ENCODE results near the gene TMEM186.

TMEM186 gene

DNA sequence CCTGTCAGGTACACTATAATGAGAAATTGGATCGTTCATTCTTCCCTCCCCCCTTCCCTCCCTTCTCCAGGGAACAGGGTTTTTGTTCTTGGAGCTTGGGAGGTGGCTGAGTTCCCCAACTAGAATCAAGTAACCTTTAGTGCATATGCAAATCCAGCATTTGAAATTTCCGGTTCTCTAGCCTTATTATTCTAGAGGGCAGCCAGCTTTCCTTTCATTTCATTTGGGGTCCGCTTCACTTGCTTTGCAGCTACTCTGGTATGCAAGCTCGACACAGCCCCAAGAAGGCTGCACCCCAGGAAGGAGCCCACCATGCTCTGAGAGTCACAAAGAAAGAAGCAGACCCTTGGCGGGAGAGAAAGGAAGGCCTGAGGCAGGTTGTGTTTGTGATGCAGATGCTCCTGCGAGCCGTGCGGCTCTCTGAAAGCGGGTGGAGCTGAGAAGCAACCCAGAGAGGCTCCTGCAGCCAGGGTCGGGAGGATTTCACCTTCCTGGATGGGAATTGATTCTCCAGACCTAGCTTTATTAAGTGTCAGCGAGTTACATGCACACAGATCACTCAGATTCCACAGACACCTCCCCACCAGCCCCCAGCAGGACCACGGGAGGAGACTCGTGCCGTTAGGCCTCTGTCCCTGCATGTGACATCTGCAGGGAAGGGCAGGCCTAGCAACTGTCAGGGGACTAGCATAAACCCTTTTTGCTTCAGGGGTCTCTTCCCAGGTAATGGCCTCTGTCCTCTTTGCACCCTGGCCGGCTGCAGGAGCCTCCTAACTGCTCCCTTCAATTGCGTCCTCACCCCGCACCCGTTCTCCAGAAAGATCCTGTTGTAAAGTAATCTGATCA is 34.7 kb upstream of the TMEM186 start:
- H3K4me3 ChIP-seq (ENCODE audit: low read depth, low read length): no peak overlapping the region
- DNase-seq (ENCODE audit: low read depth): no peak
- no peak for TF ChIP-seq CTCF (IDR thresholded peaks at IDR 0.05; ENCODE audit: control insufficient read depth, extremely low read depth, insufficient read depth)

- no peak overlapping the region for H3K4me3 ChIP-seq (ENCODE audit: low read depth, low read length)
- no peak for DNase-seq (ENCODE audit: low read depth)
- no peak for TF ChIP-seq CTCF (IDR thresholded peaks at IDR 0.05; ENCODE audit: control insufficient read depth, extremely low read depth, insufficient read depth)
Observed at GRCh38 chr16:8831450-8831849, 34.0 kb upstream of the TMEM186 start.

- no peak for TF ChIP-seq CTCF (IDR thresholded peaks at IDR 0.05; ENCODE audit: control insufficient read depth, extremely low read depth, insufficient read depth)
- DNase-seq (ENCODE audit: low read depth): no peak
- H3K4me3 ChIP-seq (ENCODE audit: low read depth, low read length): no peak overlapping the region
Observed at GRCh38 chr16:8828541-8829165, 31.2 kb upstream of the TMEM186 start.

- no peak for DNase-seq (ENCODE audit: low read depth)
- no peak for TF ChIP-seq CTCF (IDR thresholded peaks at IDR 0.05; ENCODE audit: control insufficient read depth, extremely low read depth, insufficient read depth)
- no peak overlapping the region for H3K4me3 ChIP-seq (ENCODE audit: low read depth, low read length)
Observed at GRCh38 chr16:8826278-8826879, 28.9 kb upstream of the TMEM186 start.

DNA sequence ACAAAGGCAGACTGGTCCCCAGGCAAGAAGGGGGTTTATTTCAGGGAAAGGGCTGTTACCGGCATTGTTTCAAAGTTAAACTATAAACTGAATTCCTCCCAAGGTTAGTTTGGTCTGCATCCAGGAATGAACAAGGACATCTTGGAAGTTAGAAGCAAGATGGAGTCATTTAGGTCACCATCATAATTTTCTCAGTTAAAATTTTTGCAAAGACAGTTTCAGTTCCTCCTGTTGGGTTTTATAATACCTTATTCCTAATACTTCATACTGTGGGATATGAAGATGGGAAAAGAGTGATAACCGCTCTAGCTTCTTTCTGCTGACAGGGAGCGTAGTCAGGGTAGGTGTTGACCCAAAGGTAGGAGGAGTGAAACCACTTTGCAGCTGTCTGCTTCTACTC is 25.0 kb upstream of the TMEM186 start:
- no peak for DNase-seq (ENCODE audit: low read depth)
- no peak for TF ChIP-seq CTCF (IDR thresholded peaks at IDR 0.05; ENCODE audit: control insufficient read depth, extremely low read depth, insufficient read depth)
- no peak overlapping the region for H3K4me3 ChIP-seq (ENCODE audit: low read depth, low read length)

GRCh38 chr16:8819411-8820034 is 22.1 kb upstream of the TMEM186 start:
- no peak overlapping the region for H3K4me3 ChIP-seq (ENCODE audit: low read depth, low read length)
- no peak for TF ChIP-seq CTCF (IDR thresholded peaks at IDR 0.05; ENCODE audit: control insufficient read depth, extremely low read depth, insufficient read depth)
- no peak for DNase-seq (ENCODE audit: low read depth)
